Large intestine (tissue), 3 donors: ENCODE data around the gene PLXNA4. TPM values are rescaled to one million over a fixed set of nuclear protein-coding genes. Genes with fewer than 3 reads are reported as not detected.

Experiments used
- DNase-seq, 2 donors: peaks; one replicate each; pipeline versions ENCODE4 v3.0.0 to v3.0.0-alpha.2; 2013
- H3K27ac ChIP-seq: one replicate; pipeline ENCODE4 v1.5.1; 2013; ENCODE audit warnings: low read length
- H3K27me3 ChIP-seq: 2 replicates; pipeline ENCODE4 v1.6.1; 2013; ENCODE audit warnings: low read length; ENCODE audit not compliant: control insufficient read depth, insufficient read depth
- H3K36me3 ChIP-seq: 2 replicates; pipeline ENCODE4 v1.6.1; 2013; ENCODE audit warnings: low read length; ENCODE audit not compliant: control insufficient read depth, insufficient read depth
- H3K4me1 ChIP-seq: one replicate; pipeline ENCODE4 v1.6.1; 2013; ENCODE audit warnings: low read length; ENCODE audit not compliant: control insufficient read depth, insufficient read depth
- H3K4me3 ChIP-seq: one replicate; pipeline ENCODE4 v1.5.1; 2013; ENCODE audit warnings: low read length
- H3K9me3 ChIP-seq: one replicate; pipeline ENCODE4 v1.6.1; 2013; ENCODE audit warnings: mild to moderate bottlenecking, low read depth, low read length, moderate library complexity; ENCODE audit not compliant: control insufficient read depth
- WGBS: methylation state at CpG from one replicate; pipeline ENCODE4 v1.1.5; 2013; ENCODE audit warnings: low lambda C conversion rate; ENCODE audit not compliant: insufficient coverage; 5-methylcytosine and 5-hydroxymethylcytosine counted together
- polyA plus RNA-seq: library from polyadenylated mRNA; unstranded; fragments of 120-200 nt; gene quantifications from one replicate; pipeline ENCODE4 v1.2.1, GENCODE V29; 2013

The PLXNA4 gene
- polyA plus RNA-seq, 1 donor = 3.2 TPM

DNA sequence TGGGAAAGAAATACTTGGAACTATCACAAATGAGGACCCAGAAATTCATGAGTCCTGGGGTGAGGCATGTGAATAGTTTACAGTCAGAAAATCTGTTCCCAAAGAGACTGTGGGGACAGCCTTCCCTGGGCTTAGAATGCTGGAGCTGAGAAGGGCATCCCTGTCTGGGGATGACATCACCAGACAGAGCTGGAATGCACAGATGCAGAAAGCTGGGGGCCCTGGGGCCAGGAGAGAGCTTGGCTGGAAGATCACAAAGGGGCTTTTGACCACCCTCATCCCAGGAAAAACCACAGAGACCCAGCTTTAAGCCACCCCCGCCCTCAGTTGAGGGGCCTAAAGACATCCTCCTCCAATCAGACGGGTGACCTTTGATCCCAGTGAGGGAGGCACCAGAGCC is 264.5 kb downstream of the PLXNA4 start:
- DNase-seq = no peak
- Histone ChIP-seq H3K4me1 (no peaks in the 10 kb centered on the region), H3K9me3 (peaks cover 2% of the 10 kb centered on the region), H3K27ac (no peak overlapping the region), H3K36me3 (no peaks in the 10 kb centered on the region), H3K4me3 (no peak overlapping the region), H3K27me3 (peaks cover 47% of the 10 kb centered on the region)
- no CpG with 5 or more reads among the region's 2 CpGs for WGBS

DNA sequence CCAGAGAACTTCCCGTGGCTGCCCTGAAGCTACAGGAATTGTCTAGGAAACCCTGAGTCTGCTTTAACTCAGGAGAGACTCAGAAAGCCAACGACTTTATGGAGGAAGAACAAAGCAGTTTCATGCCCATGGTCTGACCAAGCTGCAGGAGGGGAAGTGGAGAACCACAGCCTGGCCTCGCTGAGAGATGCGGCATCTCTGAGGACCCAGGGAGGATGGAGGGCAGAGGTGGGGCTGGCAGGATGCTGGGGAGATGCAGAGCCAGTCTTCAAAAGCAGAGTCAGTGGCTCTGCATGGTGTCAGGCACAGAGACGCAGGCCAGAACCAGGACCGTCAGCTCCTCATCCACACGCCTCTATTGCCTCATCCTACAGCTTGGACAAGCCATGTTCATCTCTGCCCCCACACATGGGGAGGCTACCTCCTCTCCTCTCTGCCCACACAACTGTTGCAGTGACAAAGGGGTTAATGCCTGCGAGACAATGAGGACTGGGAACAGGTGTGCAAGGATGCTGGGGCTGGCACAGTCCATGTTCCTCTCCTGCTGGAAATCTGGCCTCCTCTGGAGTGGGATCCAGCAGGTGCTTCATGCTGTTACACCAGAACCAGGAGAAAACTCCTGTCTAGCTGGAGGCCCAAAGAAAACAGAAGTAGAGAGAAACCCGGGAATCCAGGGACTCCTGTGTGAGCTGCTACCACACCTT is 267.0 kb downstream of the PLXNA4 start:
- WGBS = no CpG with 5 or more reads among the region's 9 CpGs
- no peak for DNase-seq

DNA sequence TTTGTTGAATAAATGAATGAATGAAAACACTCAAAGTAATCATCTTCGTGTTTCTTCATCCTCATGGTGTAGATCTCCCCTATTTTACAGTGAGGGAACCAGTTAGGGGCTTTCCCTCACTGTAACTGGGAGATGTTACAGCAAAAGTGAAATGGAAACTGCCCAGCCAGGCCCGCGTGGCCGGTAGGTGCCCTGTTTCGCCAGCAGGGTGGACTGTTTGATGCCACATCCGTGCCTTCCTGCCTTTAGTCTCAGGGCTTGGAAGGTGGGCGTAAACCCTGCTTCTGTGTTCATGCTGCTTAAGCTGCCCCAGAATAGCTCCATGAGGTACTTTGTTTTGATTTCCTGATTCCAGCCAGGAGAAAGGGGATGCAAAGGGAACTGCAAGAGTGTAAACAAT is 268.8 kb downstream of the PLXNA4 start:
- no CpG with 5 or more reads among the region's 7 CpGs for WGBS
- Histone ChIP-seq H3K27me3 (peaks cover 35% of the 10 kb centered on the region), H3K36me3 (no peaks in the 10 kb centered on the region), H3K4me1 (no peaks in the 10 kb centered on the region), H3K9me3 (no peaks in the 10 kb centered on the region), H3K27ac (no peak overlapping the region), H3K4me3 (no peak overlapping the region)
- DNase-seq = no peak

More for the DNA sequence above, 267.0 kb downstream of the PLXNA4 start:
- Histone ChIP-seq H3K4me1 (no peaks in the 10 kb centered on the region), H3K27me3 (peaks cover 38% of the 10 kb centered on the region), H3K36me3 (no peaks in the 10 kb centered on the region), H3K27ac (no peak overlapping the region), H3K9me3 (no peaks in the 10 kb centered on the region), H3K4me3 (no peak overlapping the region)

DNA sequence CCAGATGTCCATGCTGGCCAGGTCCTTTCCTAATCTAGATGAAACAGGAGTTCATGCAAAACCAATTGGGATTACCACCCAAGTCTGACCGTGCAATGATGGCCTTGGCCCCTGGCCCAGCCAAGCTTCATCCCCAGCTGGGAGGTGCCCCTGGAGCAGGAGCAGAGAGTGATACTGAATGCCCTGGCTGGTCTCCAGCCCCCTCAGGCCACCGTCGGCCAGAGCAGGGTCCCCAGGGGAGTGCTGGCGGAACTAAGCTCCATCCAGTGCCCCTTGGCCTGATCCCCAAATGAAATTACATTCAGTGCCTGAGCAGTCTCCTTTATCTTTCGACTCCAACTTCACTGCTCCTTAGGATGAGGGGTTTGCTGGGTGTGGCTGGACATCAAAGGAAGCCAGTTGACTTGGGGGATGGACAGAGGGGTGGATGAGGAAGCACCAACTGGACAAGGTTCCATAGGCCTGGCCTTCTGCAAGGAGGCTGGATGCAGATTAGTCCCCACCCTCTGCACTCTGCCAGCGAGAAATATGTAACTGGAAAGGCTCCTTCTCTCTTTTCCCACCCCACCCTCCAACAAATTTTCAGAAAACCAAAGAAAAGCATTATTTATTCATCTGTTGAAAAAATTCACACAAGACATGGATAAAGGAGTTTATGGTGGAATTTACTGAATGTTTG is 275.5 kb downstream of the PLXNA4 start:
- Histone ChIP-seq H3K27me3 (peaks cover 10% of the 10 kb centered on the region), H3K4me1 (no peaks in the 10 kb centered on the region), H3K9me3 (no peaks in the 10 kb centered on the region), H3K4me3 (no peak overlapping the region), H3K27ac (no peak overlapping the region), H3K36me3 (no peaks in the 10 kb centered on the region)
- no peak for DNase-seq
- no CpG with 5 or more reads among the region's 6 CpGs for WGBS

DNA sequence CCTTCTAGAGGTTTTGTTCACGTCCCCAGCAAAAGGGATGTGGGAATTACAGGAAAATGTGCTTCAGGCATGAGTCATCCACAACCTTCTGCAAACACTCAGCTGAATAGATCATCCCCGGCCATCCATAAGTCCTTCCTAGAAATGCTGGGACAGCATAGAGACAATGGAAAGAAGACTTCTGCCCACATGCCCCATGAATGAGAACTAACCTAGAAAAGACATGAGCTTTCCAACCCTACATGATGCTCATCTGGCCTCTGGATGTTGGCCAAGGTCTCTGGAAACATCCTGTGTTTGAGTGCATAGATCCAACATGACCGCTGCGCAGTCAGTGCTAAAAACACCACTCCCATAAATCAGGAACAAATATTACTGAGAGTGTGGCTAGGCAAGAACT is 277.5 kb downstream of the PLXNA4 start:
- no peak overlapping the region for H3K4me3 ChIP-seq
- DNase-seq = no peak
- H3K4me1 ChIP-seq = no peaks in the 10 kb centered on the region
- H3K9me3 ChIP-seq = no peaks in the 10 kb centered on the region
- no peaks in the 10 kb centered on the region for H3K36me3 ChIP-seq
- H3K27ac ChIP-seq = no peak overlapping the region
- H3K27me3 ChIP-seq = peaks cover 6% of the 10 kb centered on the region
- WGBS = no CpG with 5 or more reads among the region's 4 CpGs

DNA sequence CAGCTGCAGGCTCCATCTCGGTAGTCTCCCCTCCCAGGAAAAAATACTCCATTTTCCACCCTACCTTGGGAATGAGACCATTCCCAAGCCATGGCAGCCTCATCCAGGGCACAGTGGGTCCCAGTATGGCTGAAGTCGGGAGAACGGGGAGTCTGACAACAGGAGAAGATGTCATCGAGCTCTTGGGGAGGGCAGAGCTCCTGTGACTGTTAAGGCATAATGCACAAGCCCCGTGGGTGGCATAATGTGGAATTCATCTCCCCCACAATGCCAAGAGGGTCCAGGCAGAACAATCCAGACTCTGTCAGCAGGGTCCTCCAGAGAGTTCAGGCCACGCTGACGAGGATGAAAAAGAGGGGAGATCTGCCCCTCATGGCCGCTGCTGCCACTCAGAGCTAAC is 279.4 kb downstream of the PLXNA4 start:
- Histone ChIP-seq H3K36me3 (no peaks in the 10 kb centered on the region), H3K9me3 (no peaks in the 10 kb centered on the region), H3K27me3 (peaks cover 7% of the 10 kb centered on the region), H3K4me3 (no peak overlapping the region), H3K27ac (no peak overlapping the region), H3K4me1 (no peaks in the 10 kb centered on the region)
- WGBS = no CpG with 5 or more reads among the region's 8 CpGs
- DNase-seq = no peak

DNA sequence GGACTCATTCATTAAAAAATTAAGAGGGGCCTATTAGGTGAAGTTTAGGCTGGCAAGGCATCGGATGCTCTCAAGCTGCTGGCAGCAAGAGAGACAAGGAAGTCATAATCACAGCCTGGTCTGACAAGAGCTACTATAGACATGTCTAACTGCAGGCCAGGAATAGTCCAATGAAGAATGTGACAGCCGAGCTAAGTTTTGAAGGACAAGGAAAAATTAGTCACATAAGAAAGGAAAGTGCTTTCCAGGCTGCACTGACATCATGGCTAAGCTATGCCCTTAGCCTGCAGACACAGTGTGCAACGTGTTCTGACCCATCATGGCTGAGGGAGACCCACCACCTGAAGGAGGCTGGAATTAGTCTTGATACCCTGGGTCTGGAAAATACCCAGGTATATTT is 281.1 kb downstream of the PLXNA4 start:
- Histone ChIP-seq H3K4me3 (no peak overlapping the region), H3K36me3 (no peaks in the 10 kb centered on the region), H3K4me1 (no peaks in the 10 kb centered on the region), H3K27me3 (peaks cover 7% of the 10 kb centered on the region), H3K9me3 (no peaks in the 10 kb centered on the region), H3K27ac (no peak overlapping the region)
- WGBS = no CpG with 5 or more reads among the region's 3 CpGs
- DNase-seq = no peak

DNA sequence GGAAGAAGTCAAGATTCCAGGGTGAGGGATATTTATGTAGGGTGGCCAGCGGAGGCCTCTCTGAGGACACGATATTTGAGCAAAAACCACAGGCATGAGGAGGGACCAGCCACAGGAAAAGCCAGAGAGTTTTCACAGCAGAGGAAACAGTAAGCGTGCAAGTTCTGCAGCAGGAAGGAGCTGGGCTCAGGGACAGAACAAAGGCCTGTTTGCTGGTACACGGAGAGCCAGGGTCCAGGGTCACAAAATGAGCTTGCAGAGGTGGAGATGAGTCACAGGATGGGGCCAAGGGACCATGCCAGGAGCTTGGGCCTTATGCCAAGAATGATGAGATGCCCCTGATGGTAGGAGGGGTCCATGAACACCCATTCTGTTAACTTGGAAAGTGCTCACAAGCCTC is 283.5 kb downstream of the PLXNA4 start:
- Histone ChIP-seq H3K9me3 (no peaks in the 10 kb centered on the region), H3K27me3 (peaks cover 14% of the 10 kb centered on the region), H3K4me3 (no peak overlapping the region), H3K4me1 (no peaks in the 10 kb centered on the region), H3K36me3 (no peaks in the 10 kb centered on the region), H3K27ac (no peak overlapping the region)
- DNase-seq = no peak
- WGBS = no CpG with 5 or more reads among the region's 4 CpGs

DNA sequence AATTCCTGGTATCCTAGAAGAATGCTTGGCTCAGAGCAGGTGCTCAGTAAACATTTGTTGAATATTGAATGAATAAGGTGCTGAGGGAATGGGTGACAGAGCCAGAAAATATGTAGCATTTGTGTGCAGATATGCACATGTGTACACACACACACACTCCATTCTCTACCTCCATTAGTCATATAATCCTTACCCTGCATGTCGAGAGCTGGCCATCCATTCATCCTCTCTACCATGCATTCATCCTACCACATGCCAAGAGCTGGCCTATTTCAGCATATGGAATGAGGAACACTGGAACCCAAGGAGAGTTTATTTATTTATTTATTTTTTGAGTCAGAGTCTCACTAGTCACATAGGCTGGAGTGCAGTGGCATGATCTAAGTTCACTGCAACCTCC is 284.8 kb downstream of the PLXNA4 start:
- WGBS = no CpG with 5 or more reads among the region's 1 CpG
- Histone ChIP-seq H3K4me3 (no peak overlapping the region), H3K27me3 (peaks cover 10% of the 10 kb centered on the region), H3K9me3 (no peaks in the 10 kb centered on the region), H3K36me3 (no peaks in the 10 kb centered on the region), H3K4me1 (no peaks in the 10 kb centered on the region), H3K27ac (no peak overlapping the region)
- no peak for DNase-seq

DNA sequence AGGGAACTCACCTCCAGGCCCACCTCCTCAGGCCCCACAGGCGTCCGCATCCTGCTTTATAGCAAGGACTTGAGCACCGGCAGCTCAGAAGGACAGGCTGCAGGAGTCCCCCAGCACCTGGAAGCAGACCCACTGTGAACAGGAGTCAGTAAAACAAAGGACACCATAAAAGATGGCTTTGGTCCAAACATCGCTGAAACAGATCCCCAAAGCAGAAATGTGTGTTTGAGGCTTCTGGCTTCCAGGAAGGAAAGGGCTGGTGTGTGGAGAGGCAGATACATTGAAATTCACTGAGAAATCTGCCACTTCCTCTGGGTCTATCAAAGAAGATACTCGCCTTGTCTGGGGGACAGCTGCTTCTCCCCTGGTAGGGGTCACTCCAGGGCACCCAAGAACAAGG is 286.2 kb downstream of the PLXNA4 start:
- Histone ChIP-seq H3K4me1 (no peaks in the 10 kb centered on the region), H3K9me3 (no peaks in the 10 kb centered on the region), H3K27me3 (peaks cover 9% of the 10 kb centered on the region), H3K36me3 (no peaks in the 10 kb centered on the region), H3K4me3 (no peak overlapping the region), H3K27ac (no peak overlapping the region)
- no peak for DNase-seq
- WGBS = no CpG with 5 or more reads among the region's 5 CpGs

DNA sequence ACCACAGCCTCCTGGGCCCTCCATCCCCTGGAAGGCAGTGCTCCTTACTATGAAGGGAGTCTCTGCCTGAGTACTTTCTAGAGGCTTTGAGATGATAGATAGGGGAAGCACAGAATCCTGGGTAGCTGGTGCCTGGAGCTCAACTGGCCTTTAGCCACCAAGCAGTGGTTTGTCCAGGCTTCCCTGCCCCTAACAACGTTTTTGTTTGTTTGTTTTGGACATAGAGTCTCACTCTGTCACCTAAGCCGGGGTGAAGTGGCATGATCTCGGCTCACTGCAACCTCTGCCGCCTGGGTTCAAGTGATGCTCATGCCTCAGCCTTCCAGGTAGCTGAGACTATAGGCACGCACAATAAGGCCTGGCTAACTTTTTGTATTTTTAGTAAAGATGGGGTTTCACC is 289.4 kb downstream of the PLXNA4 start:
- no CpG with 5 or more reads among the region's 5 CpGs for WGBS

More for the DNA sequence above, 289.4 kb downstream of the PLXNA4 start:
- Histone ChIP-seq H3K4me1 (no peaks in the 10 kb centered on the region), H3K27ac (no peak overlapping the region), H3K36me3 (no peaks in the 10 kb centered on the region), H3K9me3 (no peaks in the 10 kb centered on the region), H3K4me3 (no peak overlapping the region), H3K27me3 (peaks cover 7% of the 10 kb centered on the region)
- no peak for DNase-seq
